ENCODE results near the gene SPOCK3. TPM values are rescaled to one million over a fixed set of nuclear protein-coding genes. Genes with fewer than 3 reads are reported as not detected.

The SPOCK3 gene
- total RNA-seq, 1 experiment from 2014 or later = 0.24 TPM

DNA sequence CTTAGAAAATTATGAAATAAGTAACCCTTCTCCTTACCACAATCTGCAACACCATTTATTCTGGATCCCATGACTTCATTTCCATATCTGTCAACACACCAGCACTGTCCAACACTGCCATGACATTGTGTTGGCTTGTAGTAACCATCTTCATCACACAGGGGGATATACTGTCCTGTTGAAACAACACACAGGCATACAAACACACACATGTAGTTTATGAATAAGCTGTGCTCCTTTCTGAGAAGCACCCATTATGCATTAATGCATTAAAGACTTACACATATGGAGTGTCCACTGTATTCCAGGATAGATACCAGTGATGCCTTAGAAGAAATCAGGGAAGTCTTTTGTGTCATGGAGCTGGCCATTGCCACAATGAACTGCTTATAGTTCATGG, 496.9 kb downstream of the SPOCK3 start (continued):
- TF ChIP-seq, protein P1, sequence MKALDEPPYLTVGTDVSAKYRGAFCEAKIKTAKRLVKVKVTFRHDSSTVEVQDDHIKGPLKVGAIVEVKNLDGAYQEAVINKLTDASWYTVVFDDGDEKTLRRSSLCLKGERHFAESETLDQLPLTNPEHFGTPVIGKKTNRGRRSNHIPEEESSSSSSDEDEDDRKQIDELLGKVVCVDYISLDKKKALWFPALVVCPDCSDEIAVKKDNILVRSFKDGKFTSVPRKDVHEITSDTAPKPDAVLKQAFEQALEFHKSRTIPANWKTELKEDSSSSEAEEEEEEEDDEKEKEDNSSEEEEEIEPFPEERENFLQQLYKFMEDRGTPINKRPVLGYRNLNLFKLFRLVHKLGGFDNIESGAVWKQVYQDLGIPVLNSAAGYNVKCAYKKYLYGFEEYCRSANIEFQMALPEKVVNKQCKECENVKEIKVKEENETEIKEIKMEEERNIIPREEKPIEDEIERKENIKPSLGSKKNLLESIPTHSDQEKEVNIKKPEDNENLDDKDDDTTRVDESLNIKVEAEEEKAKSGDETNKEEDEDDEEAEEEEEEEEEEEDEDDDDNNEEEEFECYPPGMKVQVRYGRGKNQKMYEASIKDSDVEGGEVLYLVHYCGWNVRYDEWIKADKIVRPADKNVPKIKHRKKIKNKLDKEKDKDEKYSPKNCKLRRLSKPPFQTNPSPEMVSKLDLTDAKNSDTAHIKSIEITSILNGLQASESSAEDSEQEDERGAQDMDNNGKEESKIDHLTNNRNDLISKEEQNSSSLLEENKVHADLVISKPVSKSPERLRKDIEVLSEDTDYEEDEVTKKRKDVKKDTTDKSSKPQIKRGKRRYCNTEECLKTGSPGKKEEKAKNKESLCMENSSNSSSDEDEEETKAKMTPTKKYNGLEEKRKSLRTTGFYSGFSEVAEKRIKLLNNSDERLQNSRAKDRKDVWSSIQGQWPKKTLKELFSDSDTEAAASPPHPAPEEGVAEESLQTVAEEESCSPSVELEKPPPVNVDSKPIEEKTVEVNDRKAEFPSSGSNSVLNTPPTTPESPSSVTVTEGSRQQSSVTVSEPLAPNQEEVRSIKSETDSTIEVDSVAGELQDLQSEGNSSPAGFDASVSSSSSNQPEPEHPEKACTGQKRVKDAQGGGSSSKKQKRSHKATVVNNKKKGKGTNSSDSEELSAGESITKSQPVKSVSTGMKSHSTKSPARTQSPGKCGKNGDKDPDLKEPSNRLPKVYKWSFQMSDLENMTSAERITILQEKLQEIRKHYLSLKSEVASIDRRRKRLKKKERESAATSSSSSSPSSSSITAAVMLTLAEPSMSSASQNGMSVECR (CRISPR knock-in tag; IDR thresholded peaks at IDR 0.05; ENCODE audit: borderline replicate concordance) = no peak
- TF ChIP-seq STAT6 (CRISPR knock-in tag; conservative IDR thresholded peaks at IDR 0.05; ENCODE audit: low read depth) (no peak), FOXJ3 (CRISPR knock-in tag; IDR thresholded peaks at IDR 0.05; ENCODE audit: borderline replicate concordance) (no peak)

DNA sequence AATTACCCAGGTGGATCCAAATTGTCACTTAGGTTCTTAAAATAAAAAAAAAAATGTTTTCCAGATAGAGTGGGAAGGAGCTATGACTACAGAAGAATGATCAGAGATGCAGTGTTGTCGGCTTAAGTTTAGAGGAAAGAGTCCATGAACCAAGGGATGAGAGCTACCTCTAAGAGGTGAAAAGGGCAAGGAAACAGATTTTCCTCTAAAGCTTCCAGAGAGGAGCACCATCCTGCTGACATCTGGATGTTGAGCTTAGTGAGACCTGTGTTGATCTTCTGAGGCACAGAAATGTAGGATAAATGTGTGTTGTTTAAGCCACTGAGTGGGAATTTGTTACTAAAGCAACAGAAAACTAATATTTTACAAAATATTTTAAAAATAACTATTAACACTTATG, 498.7 kb downstream of the SPOCK3 start:
- Mint-ChIP-seq H3K36me3 (peaks cover 43% of the 10 kb centered on the region), H3K27ac (peak overlapping the region; percentile 15; the same call in 1 of the 2 replicates), H3K27me3 (ENCODE audit: low read depth) (no peaks in the 10 kb centered on the region), H3K9me3 (peaks cover 3% of the 10 kb centered on the region), H3K4me3 (no peak overlapping the region), H3K4me1 (peaks cover 19% of the 10 kb centered on the region)
- ChIA-PET CTCF (no interaction called here), POLR2A (no interaction called here)
- peak; percentile 52 for ATAC-seq
- no peak for DNase-seq (ENCODE audit: low spot score)
- TF ChIP-seq SMAD4 (CRISPR knock-in tag; IDR thresholded peaks at IDR 0.05) (no peak), PRDM15 (CRISPR knock-in tag; IDR thresholded peaks at IDR 0.05) (no peak), TEAD4 (CRISPR knock-in tag; IDR thresholded peaks at IDR 0.05) (no peak), ZNF671 (CRISPR knock-in tag; IDR thresholded peaks at IDR 0.05) (peak; percentile 66), ZNF416 (CRISPR knock-in tag; IDR thresholded peaks at IDR 0.05) (peak; percentile 86; the same call in 1 of the 2 replicates), SMAD3 (CRISPR knock-in tag; IDR thresholded peaks at IDR 0.05; ENCODE audit: borderline replicate concordance) (no peak), FOXJ3 (CRISPR knock-in tag; IDR thresholded peaks at IDR 0.05; ENCODE audit: borderline replicate concordance) (no peak), NR1H2 (CRISPR knock-in tag; IDR thresholded peaks at IDR 0.05) (no peak), GTF2I (CRISPR knock-in tag; conservative IDR thresholded peaks at IDR 0.05) (no peak), CREM (CRISPR knock-in tag; IDR thresholded peaks at IDR 0.05) (no peak)
- TF ChIP-seq, protein P2, sequence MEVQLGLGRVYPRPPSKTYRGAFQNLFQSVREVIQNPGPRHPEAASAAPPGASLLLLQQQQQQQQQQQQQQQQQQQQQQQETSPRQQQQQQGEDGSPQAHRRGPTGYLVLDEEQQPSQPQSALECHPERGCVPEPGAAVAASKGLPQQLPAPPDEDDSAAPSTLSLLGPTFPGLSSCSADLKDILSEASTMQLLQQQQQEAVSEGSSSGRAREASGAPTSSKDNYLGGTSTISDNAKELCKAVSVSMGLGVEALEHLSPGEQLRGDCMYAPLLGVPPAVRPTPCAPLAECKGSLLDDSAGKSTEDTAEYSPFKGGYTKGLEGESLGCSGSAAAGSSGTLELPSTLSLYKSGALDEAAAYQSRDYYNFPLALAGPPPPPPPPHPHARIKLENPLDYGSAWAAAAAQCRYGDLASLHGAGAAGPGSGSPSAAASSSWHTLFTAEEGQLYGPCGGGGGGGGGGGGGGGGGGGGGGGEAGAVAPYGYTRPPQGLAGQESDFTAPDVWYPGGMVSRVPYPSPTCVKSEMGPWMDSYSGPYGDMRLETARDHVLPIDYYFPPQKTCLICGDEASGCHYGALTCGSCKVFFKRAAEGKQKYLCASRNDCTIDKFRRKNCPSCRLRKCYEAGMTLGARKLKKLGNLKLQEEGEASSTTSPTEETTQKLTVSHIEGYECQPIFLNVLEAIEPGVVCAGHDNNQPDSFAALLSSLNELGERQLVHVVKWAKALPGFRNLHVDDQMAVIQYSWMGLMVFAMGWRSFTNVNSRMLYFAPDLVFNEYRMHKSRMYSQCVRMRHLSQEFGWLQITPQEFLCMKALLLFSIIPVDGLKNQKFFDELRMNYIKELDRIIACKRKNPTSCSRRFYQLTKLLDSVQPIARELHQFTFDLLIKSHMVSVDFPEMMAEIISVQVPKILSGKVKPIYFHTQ (CRISPR knock-in tag; IDR thresholded peaks at IDR 0.05) = peak; percentile 73; the same call in 1 of the 2 replicates
- TF ChIP-seq, protein P3, sequence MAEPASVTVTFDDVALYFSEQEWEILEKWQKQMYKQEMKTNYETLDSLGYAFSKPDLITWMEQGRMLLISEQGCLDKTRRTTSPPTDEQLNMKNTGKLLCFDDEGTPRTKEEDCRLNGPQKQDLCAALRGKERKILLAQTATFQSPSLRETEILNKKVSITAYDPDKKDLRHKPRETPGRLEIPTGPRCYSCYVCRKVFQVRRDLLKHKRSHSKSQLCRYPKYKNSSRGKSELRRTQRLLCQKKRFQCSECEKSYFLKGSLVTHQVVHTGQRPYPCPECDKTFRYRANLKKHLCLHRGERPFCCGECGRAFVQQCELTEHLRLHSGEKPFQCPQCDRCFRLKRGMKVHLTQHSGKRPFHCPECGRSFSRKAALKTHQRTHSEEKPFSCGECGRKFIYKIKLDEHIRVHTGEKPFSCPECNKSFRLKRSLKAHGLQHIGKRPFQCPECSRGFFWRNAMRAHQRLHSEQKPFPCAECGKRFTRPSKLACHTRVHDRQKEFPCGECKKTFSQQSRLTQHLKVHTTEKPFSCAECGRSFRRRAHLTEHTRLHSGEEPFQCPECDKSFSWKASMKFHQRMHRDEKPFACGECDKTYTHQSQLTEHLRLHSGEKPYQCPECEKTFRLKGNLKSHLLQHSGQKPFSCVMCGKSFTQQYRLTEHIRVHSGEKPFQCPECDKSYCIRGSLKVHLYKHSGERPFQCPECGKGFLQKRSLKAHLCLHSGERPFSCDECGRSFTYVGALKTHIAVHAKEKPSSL (CRISPR knock-in tag; conservative IDR thresholded peaks at IDR 0.05) = peak; percentile 62; the same call in 1 of the 2 replicates
- TF ChIP-seq, protein P4, sequence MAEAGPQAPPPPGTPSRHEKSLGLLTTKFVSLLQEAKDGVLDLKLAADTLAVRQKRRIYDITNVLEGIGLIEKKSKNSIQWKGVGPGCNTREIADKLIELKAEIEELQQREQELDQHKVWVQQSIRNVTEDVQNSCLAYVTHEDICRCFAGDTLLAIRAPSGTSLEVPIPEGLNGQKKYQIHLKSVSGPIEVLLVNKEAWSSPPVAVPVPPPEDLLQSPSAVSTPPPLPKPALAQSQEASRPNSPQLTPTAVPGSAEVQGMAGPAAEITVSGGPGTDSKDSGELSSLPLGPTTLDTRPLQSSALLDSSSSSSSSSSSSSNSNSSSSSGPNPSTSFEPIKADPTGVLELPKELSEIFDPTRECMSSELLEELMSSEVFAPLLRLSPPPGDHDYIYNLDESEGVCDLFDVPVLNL (CRISPR knock-in tag; IDR thresholded peaks at IDR 0.05; ENCODE audit: borderline replicate concordance, low read depth) = no peak

Measured in WTC11 (cell line).